ENCODE results near the gene CD151.

Gene CD151

DNA sequence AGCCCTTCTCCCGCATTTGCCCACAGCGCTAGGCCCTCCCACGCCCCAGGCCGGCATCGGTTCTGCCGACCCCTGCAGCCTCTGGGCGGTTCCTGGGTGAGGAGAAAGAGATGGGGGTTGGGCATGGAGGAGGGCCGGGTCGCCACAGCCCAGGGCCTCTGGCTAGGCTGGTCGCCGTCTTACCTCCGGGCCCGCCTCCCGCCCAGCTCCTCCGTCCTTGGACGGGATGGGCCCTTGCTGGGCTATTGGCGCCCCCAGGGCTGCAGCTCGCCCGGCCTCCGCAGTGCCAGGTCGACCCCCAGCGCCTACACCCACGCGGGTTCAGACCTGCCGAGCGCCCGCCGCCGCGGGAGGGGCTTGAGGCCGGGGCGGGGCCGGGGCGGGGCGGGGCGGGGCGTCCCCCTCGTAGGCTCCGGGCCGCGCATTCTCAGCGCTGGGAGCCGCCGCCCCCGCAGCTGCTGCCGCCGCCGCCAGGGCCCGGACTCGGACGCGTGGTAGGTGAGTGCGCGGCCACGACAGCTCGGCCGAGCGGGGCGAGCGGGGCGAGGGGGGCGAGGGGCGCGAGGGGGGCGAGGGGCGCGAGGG is at the start of gene CD151:
CD151 (plus strand) TSS at position 424 of the 585 bp plus-strand sequence. CDS start 3,118 bp downstream, outside the sequence.
- DNase-seq: peak in 1 of 2 experiments; percentile 40

GRCh38 chr11:783581-784015 is 49.2 kb upstream of the CD151 start:
- DNase-seq: no peak

DNA sequence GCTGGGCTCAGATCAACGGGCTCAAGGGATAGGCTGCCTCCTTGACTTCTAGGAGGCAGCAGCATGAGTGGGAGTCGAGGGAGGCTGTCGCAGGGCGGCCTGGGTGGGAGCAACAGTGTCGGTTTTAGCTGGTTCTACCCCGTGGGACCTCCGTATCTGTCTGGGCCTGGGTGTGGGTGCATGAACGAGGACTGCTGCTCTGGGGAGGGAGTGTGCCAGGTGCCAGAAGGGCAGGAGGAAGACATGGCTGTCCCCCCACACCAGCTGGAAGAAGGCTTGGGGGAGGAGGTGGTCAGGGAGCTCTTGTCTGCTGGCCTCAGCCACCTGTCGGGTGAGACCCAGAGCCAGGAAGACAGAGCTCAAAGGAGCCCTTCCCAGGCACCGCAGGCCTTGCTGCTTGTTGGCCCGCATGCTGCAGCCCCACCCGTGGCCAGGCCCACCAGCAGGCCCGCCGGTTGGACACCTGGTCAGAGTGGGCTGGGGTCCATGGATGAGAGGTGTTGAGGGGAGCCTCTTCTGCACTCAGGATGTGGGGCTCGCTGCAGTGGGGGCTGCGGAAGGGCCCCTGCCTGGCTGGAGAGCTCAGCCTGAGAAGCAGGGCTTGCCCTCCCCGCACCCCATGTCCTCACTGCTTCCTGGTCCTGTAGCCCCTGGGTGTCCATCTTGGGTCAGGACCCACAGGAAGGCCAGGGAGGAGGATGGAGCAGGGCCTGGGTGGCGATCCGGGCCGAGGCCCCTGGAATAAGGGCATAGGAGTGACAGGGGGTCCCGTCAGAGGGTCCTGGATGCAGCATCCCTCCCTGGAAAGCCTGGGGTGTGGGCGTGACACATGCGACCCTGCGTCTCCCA is 46.3 kb upstream of the CD151 start:
- DNase-seq: no peak

DNA sequence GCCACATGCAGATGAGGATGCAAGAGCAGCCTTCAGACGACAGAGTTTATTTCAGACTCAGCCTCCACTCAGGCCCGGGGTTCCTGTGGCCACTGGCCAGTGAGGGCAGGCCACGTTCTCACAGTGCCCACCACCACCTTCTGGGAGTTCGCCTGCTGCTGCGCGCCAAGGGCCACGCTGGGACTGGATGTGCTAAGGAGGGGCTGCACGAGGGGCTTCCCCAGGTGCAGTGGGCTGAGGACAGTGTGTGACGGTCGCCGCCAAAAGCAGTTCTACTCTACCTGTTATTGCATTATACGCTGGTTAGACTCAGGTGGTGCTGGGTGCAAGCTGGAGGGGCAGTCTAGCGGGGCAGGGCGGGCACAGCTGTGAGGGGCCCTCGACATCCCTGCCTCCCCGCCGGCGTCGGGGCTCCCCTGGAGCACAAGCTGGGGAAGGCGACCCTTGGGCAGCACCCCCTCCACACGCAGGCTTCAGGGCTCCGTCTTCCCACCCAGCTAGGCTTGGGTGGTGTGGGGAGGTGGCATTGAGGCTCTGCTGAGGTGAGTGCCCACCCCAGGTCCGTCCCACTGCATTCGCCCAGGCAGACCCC is 45.6 kb upstream of the CD151 start:
- no peak for DNase-seq

DNA sequence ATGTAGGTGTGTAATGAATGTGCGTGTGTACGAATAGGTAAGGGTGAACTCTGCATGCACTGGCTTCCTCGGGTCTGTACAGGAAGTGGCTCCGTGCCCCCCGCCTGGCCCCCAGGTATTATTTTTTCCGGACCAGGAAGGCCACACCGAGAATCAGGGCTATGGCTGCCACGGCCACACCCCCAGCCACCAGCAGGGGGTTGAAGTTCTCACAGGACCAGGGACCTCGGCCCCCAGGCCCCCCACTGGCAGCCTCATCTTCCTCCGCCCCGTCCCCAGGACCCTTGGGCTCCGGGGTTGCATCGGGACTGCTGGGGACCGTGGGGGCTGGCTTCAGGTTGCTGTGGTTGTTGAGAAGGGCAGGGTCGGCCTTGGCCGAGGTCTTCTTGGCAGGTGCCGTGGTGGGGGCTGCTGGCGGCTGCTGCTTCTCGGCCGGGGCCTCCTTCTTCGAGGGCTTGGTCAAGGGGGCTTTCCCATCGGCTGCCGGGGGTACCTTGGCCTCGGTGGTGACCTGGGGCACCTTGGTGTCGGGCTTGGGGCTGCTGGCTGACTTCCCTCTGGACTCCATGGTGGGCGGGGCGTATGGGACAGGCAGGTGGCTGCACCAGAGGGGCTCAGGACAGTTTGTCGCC is 44.6 kb upstream of the CD151 start:
- no peak for DNase-seq

DNA sequence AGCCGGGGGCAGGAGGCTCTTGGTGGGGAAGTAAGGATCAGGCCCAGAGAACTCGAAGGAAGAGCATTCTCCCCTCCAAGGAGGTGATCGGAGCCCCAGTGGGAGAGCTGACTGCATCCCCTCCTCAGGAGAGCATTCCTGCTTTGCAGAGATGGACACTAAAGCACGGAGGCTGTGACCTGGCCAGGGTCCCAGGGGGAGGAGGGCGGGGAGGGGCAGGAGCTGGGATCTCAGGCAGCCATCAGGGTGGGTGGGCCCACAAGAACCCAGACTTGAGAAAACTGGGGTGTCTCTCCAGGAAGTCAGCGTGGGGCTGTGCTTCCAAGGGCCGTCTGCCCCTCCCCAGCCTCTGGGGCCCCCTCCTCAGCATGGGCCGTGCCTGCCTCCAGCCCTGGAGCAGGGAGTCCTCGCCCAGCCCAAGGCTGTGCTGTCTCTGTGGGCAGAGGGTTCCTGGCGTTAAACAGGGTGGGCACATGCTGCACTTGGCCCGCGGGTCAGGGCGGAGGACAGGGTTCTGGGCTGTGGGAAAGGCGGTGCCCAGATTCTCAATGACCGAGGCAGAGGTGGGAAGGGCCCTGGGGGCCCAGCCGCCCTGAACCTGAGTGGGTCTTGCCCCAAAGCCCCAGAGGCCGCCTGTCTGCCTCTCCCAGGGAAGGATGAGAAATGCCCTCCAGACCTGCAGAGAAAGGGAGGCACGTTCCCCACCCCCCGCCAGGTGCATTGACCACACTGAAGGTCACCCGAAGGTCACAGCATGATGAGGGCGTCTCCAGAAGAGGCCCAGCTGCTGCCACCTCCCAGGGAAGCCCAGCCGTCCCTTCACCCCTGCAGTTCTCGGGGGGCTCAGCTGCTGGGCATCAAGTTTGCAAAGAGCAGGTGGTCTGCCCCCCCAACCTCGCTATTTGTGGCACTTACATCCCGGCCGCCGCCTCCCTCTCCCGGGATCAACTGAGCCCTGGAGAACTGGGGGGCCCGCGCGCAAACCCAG is 43.5 kb upstream of the CD151 start:
- no peak for DNase-seq

- DNase-seq: no peak
Observed at GRCh38 chr11:789943-790342, 42.8 kb upstream of the CD151 start, which contains the start of gene CEND1. TSS of gene CEND1 (minus strand) at chr11:790090. CDS start at chr11:788576, 1,514 bp downstream.

GRCh38 chr11:790721-791564 is 41.8 kb upstream of the CD151 start:
- DNase-seq: no peak

DNA sequence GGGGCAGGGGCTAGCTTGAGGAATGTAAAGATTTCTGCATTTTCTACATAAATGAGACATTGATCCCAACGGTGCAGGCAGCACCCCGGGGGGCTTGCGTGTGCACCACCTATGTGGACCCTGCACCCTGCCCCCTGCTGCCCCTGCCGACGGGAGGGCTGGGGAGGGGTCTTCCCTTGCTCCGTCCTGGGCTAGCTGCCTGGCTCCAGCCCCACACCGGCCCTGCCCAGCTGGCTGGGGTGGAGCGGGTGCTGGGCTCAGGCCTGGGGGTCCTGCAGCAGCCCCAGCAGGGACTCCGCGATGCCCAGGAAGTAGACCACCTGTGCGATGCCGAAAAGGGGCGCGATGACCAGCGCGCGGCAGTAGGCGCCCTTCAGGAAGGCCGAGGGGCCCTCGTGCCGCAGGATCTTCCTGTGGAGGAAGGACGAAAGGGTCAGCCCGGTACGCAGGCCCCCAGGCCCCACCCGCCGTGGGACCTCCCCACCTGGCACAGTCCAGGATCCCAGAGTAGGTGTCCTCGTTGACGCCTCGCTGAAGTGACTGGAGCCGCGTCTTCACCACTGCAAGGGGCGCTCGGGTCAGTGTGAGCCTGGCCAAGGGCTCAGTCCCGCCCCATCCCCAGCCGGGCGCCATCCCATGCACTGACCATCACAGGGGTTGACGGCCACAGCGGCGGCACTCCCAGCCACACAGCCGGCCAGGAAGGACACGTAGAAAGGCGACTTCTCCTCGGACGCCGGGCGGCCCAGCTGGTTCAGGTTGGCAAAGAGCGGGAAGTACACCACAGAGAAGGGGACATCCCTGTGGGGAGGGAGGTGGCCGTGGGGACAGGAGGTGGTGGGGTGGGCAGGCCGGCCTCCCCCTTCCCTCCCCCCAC is 40.9 kb upstream of the CD151 start:
- DNase-seq: no peak

GRCh38 chr11:792535-792821 is 40.3 kb upstream of the CD151 start:
- no peak for DNase-seq

GRCh38 chr11:792873-793272 is 39.9 kb upstream of the CD151 start:
- DNase-seq: no peak

DNA sequence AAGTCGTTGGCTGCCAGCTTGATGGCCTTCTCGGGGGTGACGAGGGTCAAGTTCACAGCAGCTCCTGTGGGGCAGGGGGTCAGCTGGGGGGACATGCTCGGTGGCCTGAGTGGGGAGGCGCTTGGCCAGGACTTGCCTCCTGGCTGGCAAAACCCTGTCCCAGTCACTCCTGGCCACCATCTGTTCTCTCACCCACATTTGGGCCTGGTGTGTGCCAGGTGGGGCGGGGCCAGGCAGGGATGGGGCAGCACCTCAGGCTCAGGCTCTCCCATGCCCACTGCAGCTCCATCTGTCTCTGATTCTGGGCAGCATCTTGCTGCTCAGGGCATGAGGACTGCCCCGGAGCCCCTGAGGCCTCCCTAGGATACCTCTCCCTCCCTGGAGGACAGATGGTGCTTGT is 39.2 kb upstream of the CD151 start:
- DNase-seq: no peak

GRCh38 chr11:794013-794765 is 38.6 kb upstream of the CD151 start:
- no peak for DNase-seq

- DNase-seq: no peak
Observed at GRCh38 chr11:794766-795633, 37.8 kb upstream of the CD151 start.

DNA sequence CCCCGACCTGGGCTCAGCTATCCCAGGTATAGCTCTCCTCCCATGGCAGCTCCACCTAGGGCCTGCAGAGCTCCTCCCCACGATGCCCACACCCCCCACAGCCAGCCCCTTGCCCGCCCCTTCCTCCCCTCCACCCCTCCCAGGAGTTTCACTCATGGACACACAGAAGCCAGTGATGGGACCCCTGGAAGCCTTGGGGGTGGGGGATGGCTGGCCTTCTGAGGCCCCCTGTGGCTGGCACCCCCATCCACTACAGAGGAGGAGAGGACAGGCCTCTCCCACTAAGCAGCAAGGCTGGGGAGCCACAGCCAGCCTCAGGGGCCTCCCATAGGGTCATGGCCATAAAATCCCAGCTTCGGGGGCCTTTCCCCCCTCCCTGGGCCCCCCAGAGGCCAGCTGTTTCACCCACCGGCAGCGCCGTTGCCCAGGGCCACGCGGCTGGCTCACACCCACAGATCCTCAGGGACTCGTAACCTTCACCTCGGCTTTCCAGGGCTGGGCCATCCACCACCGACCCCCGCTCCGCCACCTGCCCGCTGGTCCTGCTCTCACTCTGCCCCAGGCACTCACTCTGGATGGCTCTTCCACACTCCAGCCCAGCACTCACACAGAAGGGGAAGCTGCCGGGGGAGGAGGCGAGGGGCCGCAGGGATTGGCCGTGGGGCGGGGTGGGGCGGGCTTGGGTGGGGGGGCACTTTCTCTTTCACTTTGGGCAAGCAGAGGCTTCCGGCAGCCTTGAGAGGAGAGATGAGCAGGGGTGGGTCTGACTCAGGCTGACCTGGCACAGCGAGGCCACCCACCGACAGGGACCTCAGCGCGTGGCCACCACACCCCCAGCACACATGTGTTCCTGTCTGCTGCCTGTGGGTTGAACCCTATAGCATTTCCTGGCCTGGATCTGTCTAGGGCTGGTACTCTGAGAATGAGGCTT is 36.9 kb upstream of the CD151 start:
- DNase-seq: peak; percentile 95 to 97

- no peak for DNase-seq
Observed at GRCh38 chr11:796565-797295, 36.0 kb upstream of the CD151 start.
